Activated naive CD4-positive, alpha-beta T cell treated with anti-CD3 and anti-CD28 coated beads for 36 hours (primary cell): ENCODE data around the gene SKP2. TPM values are rescaled to one million over a fixed set of nuclear protein-coding genes. Genes with fewer than 3 reads are reported as not detected.

ENCODE experiments used
- CTCF ChIA-PET: fragments of 350-600 bp; sonication (Branson Sonifier 250); formaldehyde crosslinking; loops from one replicate; lab custom pipeline; 2021; ENCODE audit warnings: antibody characterized with exemption; lab: Charles Lee
- DNase-seq: peaks from one replicate; pipeline ENCODE4 v3.0.0-alpha.2; 2020
- H3K27ac Mint-ChIP-seq: one replicate; pipeline ENCODE4 v1.8.0; 2021; ENCODE audit warnings: mild to moderate bottlenecking, mixed read lengths
- H3K27me3 Mint-ChIP-seq: one replicate; pipeline ENCODE4 v1.8.0; 2021; ENCODE audit warnings: low read depth, mixed read lengths
- H3K36me3 Mint-ChIP-seq: one replicate; pipeline ENCODE4 v1.8.0; 2021; ENCODE audit warnings: low read depth, mixed read lengths
- H3K4me1 Mint-ChIP-seq: one replicate; pipeline ENCODE4 v1.8.0; 2021; ENCODE audit warnings: low read depth, mixed read lengths
- H3K4me3 Mint-ChIP-seq: one replicate; pipeline ENCODE4 v1.8.0; 2021; ENCODE audit warnings: mild to moderate bottlenecking, moderate library complexity, mixed read lengths
- H3K9me3 Mint-ChIP-seq: one replicate; pipeline ENCODE4 v1.8.0; 2021; ENCODE audit warnings: mixed read lengths
- intact Hi-C: fragments of 100-400 bp; cut with micrococcal nuclease; formaldehyde crosslinking; loops from one replicate; pipeline ENCODE4 v1.15.1; 2023
- total RNA-seq, 2 experiments: library from RNA; stranded (reverse); gene quantifications; one replicate each; pipeline ENCODE4 v1.2.3, GENCODE V29; 2021

The SKP2 gene
- total RNA-seq, 2 experiments from 2014 or later = 44.4 to 48.1 TPM

- no peak for DNase-seq
- Mint-ChIP-seq H3K36me3 (peaks cover 49% of the 10 kb centered on the region), H3K4me1 (peaks cover 16% of the 10 kb centered on the region), H3K27ac (no peak overlapping the region), H3K9me3 (no peaks in the 10 kb centered on the region), H3K4me3 (no peak overlapping the region), H3K27me3 (no peaks in the 10 kb centered on the region)
- intact Hi-C loops = no loop called here
- CTCF ChIA-PET = interaction anchor here (1.0 kb wide), 1 partner anchor 105 kb away, joined by 3 read pairs; no protein-coding TSS in a partner anchor
These were observed 9.4 kb downstream of the SKP2 start for GRCh38 chr5:36161361-36161760.

GRCh38 chr5:36162810-36163486 lies 11.0 kb downstream of the SKP2 start:
- H3K4me1 Mint-ChIP-seq = peaks cover 12% of the 10 kb centered on the region
- H3K27me3 Mint-ChIP-seq = no peaks in the 10 kb centered on the region
- intact Hi-C loops = no loop called here
- H3K36me3 Mint-ChIP-seq = peaks cover 49% of the 10 kb centered on the region
- no peak overlapping the region for H3K27ac Mint-ChIP-seq
- CTCF ChIA-PET = no interaction called here
- H3K4me3 Mint-ChIP-seq = no peak overlapping the region
- H3K9me3 Mint-ChIP-seq = no peaks in the 10 kb centered on the region
- DNase-seq = no peak

GRCh38 chr5:36164461-36164860 lies 12.6 kb downstream of the SKP2 start:
- H3K27me3 Mint-ChIP-seq = no peaks in the 10 kb centered on the region
- H3K27ac Mint-ChIP-seq = no peak overlapping the region
- H3K4me1 Mint-ChIP-seq = peaks cover 17% of the 10 kb centered on the region
- no peak overlapping the region for H3K4me3 Mint-ChIP-seq
- no peak for DNase-seq
- intact Hi-C loops = no loop called here
- H3K9me3 Mint-ChIP-seq = no peaks in the 10 kb centered on the region
- CTCF ChIA-PET = interaction anchor here (0.6 kb wide), 1 partner anchor 96 kb away, joined by 3 read pairs; no protein-coding TSS in a partner anchor
- H3K36me3 Mint-ChIP-seq = peaks cover 53% of the 10 kb centered on the region

GRCh38 chr5:36168737-36169136 lies 16.8 kb downstream of the SKP2 start:
- intact Hi-C loops = no loop called here
- no peak overlapping the region for H3K4me3 Mint-ChIP-seq
- no peak overlapping the region for H3K27ac Mint-ChIP-seq
- no peaks in the 10 kb centered on the region for H3K9me3 Mint-ChIP-seq
- peaks cover 12% of the 10 kb centered on the region for H3K4me1 Mint-ChIP-seq
- no peak for DNase-seq
- peaks cover 36% of the 10 kb centered on the region for H3K36me3 Mint-ChIP-seq
- CTCF ChIA-PET = no interaction called here
- no peaks in the 10 kb centered on the region for H3K27me3 Mint-ChIP-seq

GRCh38 chr5:36170832-36171424 lies 19.0 kb downstream of the SKP2 start:
- Mint-ChIP-seq H3K4me1 (peaks cover 12% of the 10 kb centered on the region), H3K4me3 (no peak overlapping the region), H3K36me3 (peaks cover 46% of the 10 kb centered on the region), H3K27me3 (no peaks in the 10 kb centered on the region), H3K27ac (no peak overlapping the region), H3K9me3 (no peaks in the 10 kb centered on the region)
- intact Hi-C loops = no loop called here
- DNase-seq = no peak
- CTCF ChIA-PET = no interaction called here

DNA sequence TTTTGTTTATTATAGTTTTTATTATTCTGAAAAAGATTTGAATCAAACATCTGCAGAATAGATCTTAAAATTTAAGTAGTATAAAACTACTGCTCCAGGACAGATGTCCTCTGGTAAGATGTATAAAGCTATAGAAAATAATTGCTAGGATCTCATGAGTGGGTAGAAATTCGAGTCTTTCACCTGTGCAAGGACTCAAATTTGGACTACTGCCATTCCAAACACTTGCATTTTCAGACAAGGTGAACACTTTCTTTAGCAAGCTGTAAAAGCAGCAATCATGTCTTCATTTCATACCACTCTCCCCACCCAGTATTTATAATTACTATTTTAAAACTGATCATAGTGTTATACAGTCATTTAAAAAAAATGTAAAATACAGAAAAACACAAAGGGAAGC lies 20.7 kb downstream of the SKP2 start:
- DNase-seq = no peak
- no peaks in the 10 kb centered on the region for H3K27me3 Mint-ChIP-seq
- no peak overlapping the region for H3K27ac Mint-ChIP-seq
- H3K4me3 Mint-ChIP-seq = no peak overlapping the region
- CTCF ChIA-PET = no interaction called here
- H3K36me3 Mint-ChIP-seq = peaks cover 36% of the 10 kb centered on the region
- no peaks in the 10 kb centered on the region for H3K9me3 Mint-ChIP-seq
- H3K4me1 Mint-ChIP-seq = peaks cover 10% of the 10 kb centered on the region
- intact Hi-C loops = no loop called here

- H3K9me3 Mint-ChIP-seq = no peaks in the 10 kb centered on the region
- CTCF ChIA-PET = no interaction called here
- intact Hi-C loops = no loop called here
- peaks cover 2% of the 10 kb centered on the region for H3K4me1 Mint-ChIP-seq
- no peaks in the 10 kb centered on the region for H3K27me3 Mint-ChIP-seq
- H3K4me3 Mint-ChIP-seq = no peak overlapping the region
- DNase-seq = no peak
- peaks cover 28% of the 10 kb centered on the region for H3K36me3 Mint-ChIP-seq
- H3K27ac Mint-ChIP-seq = no peak overlapping the region
These were observed 21.5 kb downstream of the SKP2 start for GRCh38 chr5:36173426-36173825.

DNA sequence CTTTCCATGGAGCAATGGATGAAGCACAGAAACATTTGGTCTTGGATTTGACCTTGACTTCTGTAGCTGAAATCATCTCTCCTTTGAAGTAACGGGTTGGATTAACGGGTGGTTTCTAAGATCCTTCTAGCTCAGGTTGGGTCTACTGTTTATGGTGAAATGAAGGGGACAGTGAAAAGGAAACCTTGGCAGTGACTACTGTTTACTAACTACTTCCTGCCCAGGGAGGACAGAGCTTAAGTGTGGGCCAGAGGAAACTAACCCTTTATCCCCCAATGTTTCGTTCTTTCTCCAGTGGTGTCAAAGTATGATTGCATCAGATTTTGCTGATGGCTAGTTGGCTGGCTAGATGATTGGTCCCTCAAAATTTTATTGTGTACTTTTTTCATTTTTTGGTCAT lies 22.2 kb downstream of the SKP2 start:
- peaks cover 28% of the 10 kb centered on the region for H3K36me3 Mint-ChIP-seq
- intact Hi-C loops = no loop called here
- no peak for DNase-seq
- no peak overlapping the region for H3K4me3 Mint-ChIP-seq
- H3K4me1 Mint-ChIP-seq = no peaks in the 10 kb centered on the region
- no peaks in the 10 kb centered on the region for H3K9me3 Mint-ChIP-seq
- H3K27ac Mint-ChIP-seq = no peak overlapping the region
- CTCF ChIA-PET = no interaction called here
- no peaks in the 10 kb centered on the region for H3K27me3 Mint-ChIP-seq

DNA sequence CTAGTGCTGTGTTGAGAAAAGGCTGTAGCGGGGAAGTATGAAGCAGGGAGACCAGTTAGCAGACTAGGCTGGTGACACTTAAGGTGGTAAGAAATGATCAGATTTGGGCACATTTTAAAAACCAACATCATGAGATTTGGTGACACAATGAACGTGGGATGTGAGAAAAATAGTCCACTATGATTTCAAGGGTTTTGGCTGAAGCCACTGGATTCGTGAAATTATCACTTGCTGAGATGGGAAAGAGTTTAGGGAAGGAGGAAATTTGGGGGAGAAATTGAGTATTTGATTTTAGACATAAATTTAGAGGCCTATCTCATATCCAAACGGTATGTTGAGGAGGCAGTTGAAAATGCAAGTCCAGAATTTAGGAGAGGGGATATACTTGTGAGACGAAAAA lies 23.1 kb downstream of the SKP2 start:
- no peaks in the 10 kb centered on the region for H3K4me1 Mint-ChIP-seq
- H3K9me3 Mint-ChIP-seq = no peaks in the 10 kb centered on the region
- DNase-seq = no peak
- H3K27ac Mint-ChIP-seq = no peak overlapping the region
- no peak overlapping the region for H3K4me3 Mint-ChIP-seq
- intact Hi-C loops = no loop called here
- CTCF ChIA-PET = interaction anchor here (0.6 kb wide), 1 partner anchor 47 kb away, joined by 3 read pairs; no protein-coding TSS in a partner anchor
- peaks cover 32% of the 10 kb centered on the region for H3K36me3 Mint-ChIP-seq
- no peaks in the 10 kb centered on the region for H3K27me3 Mint-ChIP-seq

DNA sequence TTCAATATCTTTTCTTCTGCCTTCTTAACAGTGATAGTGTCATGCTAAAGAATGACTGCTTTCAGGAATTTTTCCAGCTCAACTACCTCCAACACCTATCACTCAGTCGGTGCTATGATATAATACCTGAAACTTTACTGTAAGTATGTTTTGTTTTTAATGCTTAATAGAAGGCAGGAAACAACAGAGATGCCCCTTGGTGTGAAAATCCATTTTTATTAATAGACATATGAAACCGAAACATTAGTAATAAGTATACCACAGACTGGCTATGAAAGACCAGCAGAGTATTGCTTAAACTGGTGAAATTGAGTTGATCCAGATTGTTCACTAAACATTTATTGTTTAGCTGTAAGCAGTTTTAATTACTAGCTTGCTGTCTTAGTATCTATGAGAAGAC lies 25.2 kb downstream of the SKP2 start:
- peaks cover 32% of the 10 kb centered on the region for H3K36me3 Mint-ChIP-seq
- no peaks in the 10 kb centered on the region for H3K9me3 Mint-ChIP-seq
- no peak overlapping the region for H3K4me3 Mint-ChIP-seq
- intact Hi-C loops = no loop called here
- DNase-seq = no peak
- CTCF ChIA-PET = interaction anchor here (0.6 to 0.7 kb wide), 2 partner anchors 360 to 974 kb away, joined by 3 to 6 read pairs; no protein-coding TSS in a partner anchor
- H3K4me1 Mint-ChIP-seq = no peaks in the 10 kb centered on the region
- H3K27me3 Mint-ChIP-seq = no peaks in the 10 kb centered on the region
- no peak overlapping the region for H3K27ac Mint-ChIP-seq

DNA sequence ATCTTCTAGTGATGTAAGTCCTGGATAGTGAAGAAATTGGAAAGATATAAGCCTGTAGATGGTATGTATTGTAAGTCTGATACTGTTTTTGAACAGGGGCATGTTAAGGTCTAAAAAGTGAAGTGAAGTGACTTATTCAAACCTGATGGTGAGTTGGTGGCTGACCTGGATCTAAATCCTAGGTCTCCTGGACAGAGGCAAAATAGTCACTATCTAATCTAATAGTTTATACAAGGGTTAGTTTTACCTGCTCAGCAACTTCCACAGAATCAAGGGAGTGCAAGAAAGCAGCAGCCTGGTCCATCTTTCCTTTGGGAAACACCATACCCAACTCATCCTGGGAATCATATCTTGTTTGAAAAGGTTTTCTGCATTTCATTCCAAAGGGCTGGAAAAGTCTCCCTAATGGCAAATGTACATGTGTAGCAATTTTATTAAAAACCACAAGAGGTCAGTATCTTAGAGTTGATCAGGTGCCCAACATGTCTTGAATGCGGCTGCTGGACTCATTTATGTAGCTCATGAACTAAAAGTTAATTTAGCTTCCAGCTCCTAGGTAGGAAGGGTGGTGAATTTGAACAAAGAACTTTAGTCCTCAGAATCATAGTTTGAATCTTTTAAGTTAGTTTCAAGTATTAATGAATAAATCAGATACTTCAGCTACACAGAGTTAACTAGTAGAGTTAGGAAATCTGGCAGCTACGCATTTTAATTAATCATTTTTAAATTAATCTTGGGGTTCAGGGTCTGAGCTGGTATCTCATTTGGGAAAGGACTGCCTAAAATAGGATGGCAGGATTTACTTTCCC lies 26.0 kb downstream of the SKP2 start:
- no peaks in the 10 kb centered on the region for H3K9me3 Mint-ChIP-seq
- no peaks in the 10 kb centered on the region for H3K27me3 Mint-ChIP-seq
- no peaks in the 10 kb centered on the region for H3K4me1 Mint-ChIP-seq
- intact Hi-C loops = no loop called here
- no peak for DNase-seq
- peaks cover 37% of the 10 kb centered on the region for H3K36me3 Mint-ChIP-seq
- H3K27ac Mint-ChIP-seq = no peak overlapping the region
- CTCF ChIA-PET = interaction anchor here (0.6 to 1.2 kb wide), 6 partner anchors 25 to 1235 kb away, joined by 3 to 6 read pairs (median 4); no protein-coding TSS in a partner anchor
- no peak overlapping the region for H3K4me3 Mint-ChIP-seq

DNA sequence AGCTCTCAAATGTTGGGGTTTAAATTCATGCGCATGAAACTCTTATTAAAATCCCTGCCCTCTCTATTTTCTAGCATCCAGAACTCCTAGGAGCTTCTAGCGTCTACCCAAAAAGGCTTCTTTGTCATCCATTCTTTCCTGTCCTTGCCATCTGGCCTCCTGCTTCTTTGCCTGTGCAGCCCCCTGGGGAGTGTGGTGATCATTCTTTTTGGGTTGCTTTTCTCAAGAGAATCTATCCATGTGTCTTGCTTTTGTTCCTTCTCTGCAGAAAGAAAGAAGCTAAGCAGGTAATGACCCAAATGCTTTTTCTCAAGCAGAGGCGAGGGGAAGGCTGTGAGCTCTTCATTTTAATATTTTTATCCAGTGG lies 26.6 kb downstream of the SKP2 start:
- CTCF ChIA-PET = interaction anchor here (0.6 to 1.2 kb wide), 3 partner anchors 26 to 1235 kb away, joined by 3 to 5 read pairs (median 4); no protein-coding TSS in a partner anchor

More for the DNA sequence above, 26.6 kb downstream of the SKP2 start:
- Mint-ChIP-seq H3K36me3 (peaks cover 40% of the 10 kb centered on the region), H3K4me3 (no peak overlapping the region), H3K4me1 (no peaks in the 10 kb centered on the region), H3K27me3 (no peaks in the 10 kb centered on the region), H3K9me3 (no peaks in the 10 kb centered on the region), H3K27ac (no peak overlapping the region)
- no peak for DNase-seq
- intact Hi-C loops = no loop called here
